ENCODE measurements around the gene IL2RG.

Gene IL2RG

GRCh38 chrX:71057848-71058530 is 53.4 kb downstream of the IL2RG start:
- TF ChIP-seq TAF1 (IDR thresholded peaks at IDR 0.05; ENCODE audit: borderline replicate concordance, insufficient read depth, low read length) (no peak), REST (IDR thresholded peaks at IDR 0.05; ENCODE audit: insufficient read depth in 1 of 2, low read depth in 2 of 2, low read length in 2 of 2) (no peak), SIN3A (IDR thresholded peaks at IDR 0.05; ENCODE audit: borderline replicate concordance, insufficient read depth, low read length) (no peak), FOXP2 (optimal IDR thresholded peaks at IDR 0.05; ENCODE audit: borderline replicate concordance, extremely low read depth, extremely low read length, insufficient read depth) (no peak), POLR2AphosphoS5 (IDR thresholded peaks at IDR 0.05; ENCODE audit: low read depth, low read length) (no peak)
